Fibroblast of the aortic adventitia (primary cell): ENCODE measurements around the gene RCOR1. TPM values are rescaled to one million over a fixed set of nuclear protein-coding genes. Genes with fewer than 3 reads are reported as not detected.

ENCODE experiments used
- DNase-seq: peaks from one replicate; pipeline ENCODE4 v3.0.0-alpha.2; 2010; ENCODE audit warnings: low read depth
- H3K4me3 ChIP-seq: 2 replicates; pipeline ENCODE4 v1.5.1; 2011; ENCODE audit warnings: low read depth, mild to moderate bottlenecking, control low read depth, low read length, moderate library complexity
- total RNA-seq: library from RNA; depleted of rRNA; stranded (reverse); fragments of >200 nt; gene quantifications from 2 replicates; pipeline ENCODE4 v1.2.3, GENCODE V29; 2012; ENCODE audit warnings: low replicate concordance
- TF ChIP-seq, protein P1 (sequence below): IDR thresholded peaks from 2 replicates; pipeline ENCODE4 v1.5.1; 2011; ENCODE audit warnings: mild to moderate bottlenecking, low read length, control low read depth, inconsistent platforms; ENCODE audit not compliant: insufficient read depth

Gene RCOR1
- total RNA-seq, 1 donor = 12.5 TPM

GRCh38 chr14:102717276-102717675 is 124.8 kb downstream of the RCOR1 start:
- no peak overlapping the region for H3K4me3 ChIP-seq
- DNase-seq = no peak
- TF ChIP-seq, protein P1, sequence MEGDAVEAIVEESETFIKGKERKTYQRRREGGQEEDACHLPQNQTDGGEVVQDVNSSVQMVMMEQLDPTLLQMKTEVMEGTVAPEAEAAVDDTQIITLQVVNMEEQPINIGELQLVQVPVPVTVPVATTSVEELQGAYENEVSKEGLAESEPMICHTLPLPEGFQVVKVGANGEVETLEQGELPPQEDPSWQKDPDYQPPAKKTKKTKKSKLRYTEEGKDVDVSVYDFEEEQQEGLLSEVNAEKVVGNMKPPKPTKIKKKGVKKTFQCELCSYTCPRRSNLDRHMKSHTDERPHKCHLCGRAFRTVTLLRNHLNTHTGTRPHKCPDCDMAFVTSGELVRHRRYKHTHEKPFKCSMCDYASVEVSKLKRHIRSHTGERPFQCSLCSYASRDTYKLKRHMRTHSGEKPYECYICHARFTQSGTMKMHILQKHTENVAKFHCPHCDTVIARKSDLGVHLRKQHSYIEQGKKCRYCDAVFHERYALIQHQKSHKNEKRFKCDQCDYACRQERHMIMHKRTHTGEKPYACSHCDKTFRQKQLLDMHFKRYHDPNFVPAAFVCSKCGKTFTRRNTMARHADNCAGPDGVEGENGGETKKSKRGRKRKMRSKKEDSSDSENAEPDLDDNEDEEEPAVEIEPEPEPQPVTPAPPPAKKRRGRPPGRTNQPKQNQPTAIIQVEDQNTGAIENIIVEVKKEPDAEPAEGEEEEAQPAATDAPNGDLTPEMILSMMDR = no peak

GRCh38 chr14:102722646-102723045 is 130.2 kb downstream of the RCOR1 start:
- no peak for DNase-seq
- H3K4me3 ChIP-seq = no peak overlapping the region
- TF ChIP-seq, protein P1 = no peak

GRCh38 chr14:102723650-102724049 is 131.2 kb downstream of the RCOR1 start:
- no peak for DNase-seq
- TF ChIP-seq, protein P1 = no peak
- H3K4me3 ChIP-seq = no peak overlapping the region

DNA sequence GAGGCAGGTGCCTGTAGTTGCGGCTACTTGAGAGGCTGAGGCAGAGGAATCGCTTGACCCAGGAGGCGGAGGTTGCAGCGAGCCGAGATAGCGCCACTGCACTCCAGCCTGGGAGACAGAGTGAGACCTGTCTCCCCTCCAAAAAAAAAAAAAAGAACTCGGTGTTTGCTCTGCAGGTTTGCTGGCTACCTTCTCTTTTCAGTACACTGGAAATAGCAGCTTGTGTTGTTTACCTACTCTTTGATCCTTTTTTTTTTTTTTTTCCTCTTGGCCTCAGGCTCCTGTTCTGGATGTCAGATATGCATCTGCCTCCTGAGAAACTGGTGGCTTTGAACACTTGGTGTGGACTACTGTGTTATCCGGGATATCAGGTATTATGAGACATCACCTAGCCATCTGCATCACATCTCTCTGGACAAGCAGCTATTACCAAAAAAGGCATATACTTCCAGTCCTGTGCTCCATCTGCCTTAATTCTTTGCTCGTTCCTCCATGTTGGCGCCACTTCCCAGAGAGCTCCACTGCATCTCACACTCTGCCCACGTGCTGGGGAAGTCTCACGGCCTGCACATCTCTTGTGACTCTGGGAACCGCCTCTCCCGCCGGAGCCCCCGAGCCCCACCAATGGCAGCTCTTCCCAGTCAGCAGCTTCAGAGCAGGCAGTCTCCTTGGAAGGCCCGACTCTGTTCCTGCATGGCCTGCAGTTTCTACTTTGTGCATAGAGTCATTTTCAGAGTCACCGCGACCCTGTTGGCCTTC is 133.9 kb downstream of the RCOR1 start:
- H3K4me3 ChIP-seq = no peak overlapping the region
- TF ChIP-seq, protein P1 = no peak
- DNase-seq = no peak

- H3K4me3 ChIP-seq = no peak overlapping the region
- TF ChIP-seq, protein P1 = no peak
- DNase-seq = peak; percentile 13
These were observed 135.1 kb downstream of the RCOR1 start for GRCh38 chr14:102727336-102728095.

DNA sequence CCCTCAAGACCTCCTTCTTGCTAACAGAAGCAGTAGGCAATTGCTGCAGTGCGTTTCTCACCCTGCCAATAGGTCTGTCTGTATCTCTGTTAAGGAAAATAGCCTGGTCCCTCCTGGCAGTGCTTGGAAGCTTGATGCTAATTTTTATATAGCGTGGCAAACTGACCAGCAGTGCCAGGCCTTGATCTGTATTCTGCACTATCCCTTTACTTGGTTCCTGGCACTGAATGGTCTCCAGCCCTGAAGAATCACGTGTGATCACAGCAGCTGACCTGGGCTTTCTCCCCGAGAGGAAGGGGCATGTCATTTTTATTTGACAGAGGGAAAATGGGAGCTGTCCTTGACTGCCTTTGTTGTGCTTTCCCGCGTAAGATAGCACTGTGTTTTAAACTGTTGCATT is 136.1 kb downstream of the RCOR1 start:
- H3K4me3 ChIP-seq = no peak overlapping the region
- TF ChIP-seq, protein P1 = no peak
- no peak for DNase-seq
